Measurements from ENCODE around the gene CASP2. TPM values are rescaled to one million over a fixed set of nuclear protein-coding genes. Genes with fewer than 3 reads are reported as not detected.
"Not testable (repeated sequence)": the region's sequence is repeated elsewhere in the genome, so short reads cannot be mapped to it uniquely, and the experiment has no call there.

The CASP2 gene
- total and polyA plus RNA-seq, 7 donors = 1.4 to 7.6 (median 4.3) TPM

DNA sequence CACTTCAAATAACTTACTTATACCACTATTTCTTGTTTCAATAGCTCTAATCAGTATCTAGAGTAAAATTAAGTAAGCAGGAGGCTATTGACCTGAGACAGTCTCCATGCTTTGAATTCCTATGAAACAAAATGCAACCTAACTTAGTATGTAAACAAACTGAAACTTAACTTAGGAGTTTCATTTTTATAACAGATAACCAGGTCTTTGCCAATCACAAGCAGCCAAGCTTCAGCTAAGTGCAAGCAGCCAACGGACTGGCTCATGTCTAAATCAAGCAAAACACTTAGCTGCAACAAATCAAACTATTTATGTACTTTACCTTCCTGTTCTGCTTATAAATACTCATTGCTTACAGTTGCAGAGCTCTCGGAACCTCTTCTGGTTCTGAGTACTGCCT, 29.3 kb upstream of the CASP2 start:
- peak in 2 of 4 donors; percentile 25 to 30 for ATAC-seq
- DNase-seq = no peak

DNA sequence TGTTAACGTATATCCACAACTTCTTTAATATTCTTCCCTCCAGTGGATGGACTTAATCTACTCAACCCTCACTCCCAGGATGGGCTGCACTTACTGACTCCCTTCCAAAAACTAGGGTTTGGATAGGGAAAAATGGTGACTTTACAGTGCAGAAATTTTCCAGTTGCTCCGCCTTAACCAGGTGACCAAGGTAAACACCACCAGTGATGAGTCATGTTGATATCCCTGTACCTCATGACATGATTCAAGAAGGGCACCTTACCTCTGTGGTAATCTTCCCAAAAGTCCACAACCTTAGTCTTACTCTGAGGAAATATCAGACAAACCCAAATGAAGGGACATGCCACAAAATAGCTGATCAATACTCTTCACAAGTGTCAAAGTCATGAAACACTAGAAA, 28.4 kb upstream of the CASP2 start:
- TF ChIP-seq, protein P1, sequence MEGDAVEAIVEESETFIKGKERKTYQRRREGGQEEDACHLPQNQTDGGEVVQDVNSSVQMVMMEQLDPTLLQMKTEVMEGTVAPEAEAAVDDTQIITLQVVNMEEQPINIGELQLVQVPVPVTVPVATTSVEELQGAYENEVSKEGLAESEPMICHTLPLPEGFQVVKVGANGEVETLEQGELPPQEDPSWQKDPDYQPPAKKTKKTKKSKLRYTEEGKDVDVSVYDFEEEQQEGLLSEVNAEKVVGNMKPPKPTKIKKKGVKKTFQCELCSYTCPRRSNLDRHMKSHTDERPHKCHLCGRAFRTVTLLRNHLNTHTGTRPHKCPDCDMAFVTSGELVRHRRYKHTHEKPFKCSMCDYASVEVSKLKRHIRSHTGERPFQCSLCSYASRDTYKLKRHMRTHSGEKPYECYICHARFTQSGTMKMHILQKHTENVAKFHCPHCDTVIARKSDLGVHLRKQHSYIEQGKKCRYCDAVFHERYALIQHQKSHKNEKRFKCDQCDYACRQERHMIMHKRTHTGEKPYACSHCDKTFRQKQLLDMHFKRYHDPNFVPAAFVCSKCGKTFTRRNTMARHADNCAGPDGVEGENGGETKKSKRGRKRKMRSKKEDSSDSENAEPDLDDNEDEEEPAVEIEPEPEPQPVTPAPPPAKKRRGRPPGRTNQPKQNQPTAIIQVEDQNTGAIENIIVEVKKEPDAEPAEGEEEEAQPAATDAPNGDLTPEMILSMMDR (IDR thresholded peaks at IDR 0.05) = no peak
- Histone ChIP-seq H3K4me1 (peaks cover 6% of the 10 kb centered on the region), H3K9me3 (no peaks in the 10 kb centered on the region), H3K27me3 (ENCODE audit: insufficient read depth in 3 of 3, low read length in 2 of 3) (no peaks in the 10 kb centered on the region), H3K36me3 (ENCODE audit: insufficient read depth in 1 of 2, low read depth in 1 of 2) (no peaks in the 10 kb centered on the region), H3K27ac (no peak overlapping the region), H3K4me3 (no peak overlapping the region)
- no peak for ATAC-seq
- WGBS, 3 donors = 89 to 93% (median 90%) methylated on average over 2 of the region's 2 CpGs
- DNase-seq = no peak
- intact Hi-C loops (cut with DNase I) = no loop called here

More for the DNA sequence above, 29.3 kb upstream of the CASP2 start:
- Histone ChIP-seq H3K4me1 (peaks cover 6% of the 10 kb centered on the region), H3K36me3 (ENCODE audit: insufficient read depth in 1 of 2, low read depth in 1 of 2) (no peaks in the 10 kb centered on the region), H3K27ac (no peak overlapping the region), H3K27me3 (ENCODE audit: insufficient read depth in 3 of 3, low read length in 2 of 3) (no peaks in the 10 kb centered on the region), H3K9me3 (no peaks in the 10 kb centered on the region), H3K4me3 (no peak overlapping the region)
- intact Hi-C loops (cut with DNase I) = no loop called here
- TF ChIP-seq, protein P1 (IDR thresholded peaks at IDR 0.05) = no peak
- WGBS, 3 donors = 18 to 28% (median 26%) methylated on average over 2 of the region's 2 CpGs

DNA sequence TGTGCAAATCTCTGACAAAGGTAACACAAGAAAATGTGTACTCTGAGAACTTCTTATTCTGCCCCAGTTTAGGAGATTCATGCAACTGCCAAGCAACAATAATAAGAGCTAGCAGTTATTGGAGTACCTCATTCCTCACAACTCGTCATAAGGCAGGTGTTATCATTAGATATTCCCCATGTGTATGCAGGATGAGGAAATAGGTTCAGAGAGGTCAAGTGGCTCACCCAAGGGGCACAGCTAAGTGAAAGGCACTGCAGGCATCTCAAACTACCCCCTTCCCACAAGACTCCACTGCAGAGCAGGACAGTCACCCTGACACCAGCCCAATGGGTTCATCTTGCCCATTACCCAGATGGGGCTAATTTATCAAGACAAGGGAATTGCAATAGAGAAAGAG, 26.2 kb upstream of the CASP2 start:
- Histone ChIP-seq H3K27me3 (ENCODE audit: insufficient read depth in 3 of 3, low read length in 2 of 3) (no peaks in the 10 kb centered on the region), H3K4me1 (peaks cover 6% of the 10 kb centered on the region), H3K27ac (no peak overlapping the region), H3K36me3 (ENCODE audit: insufficient read depth in 1 of 2, low read depth in 1 of 2) (peaks cover 0 to 18% of the 10 kb centered on the region in 2 donors), H3K4me3 (no peak overlapping the region), H3K9me3 (no peaks in the 10 kb centered on the region)
- intact Hi-C loops (cut with DNase I) = no loop called here
- TF ChIP-seq, protein P1 (IDR thresholded peaks at IDR 0.05) = no peak
- 91 to 97% (median 93%) methylated on average over 1 of the region's 1 CpG for WGBS, 3 donors
- no peak for DNase-seq
- ATAC-seq = no peak

DNA sequence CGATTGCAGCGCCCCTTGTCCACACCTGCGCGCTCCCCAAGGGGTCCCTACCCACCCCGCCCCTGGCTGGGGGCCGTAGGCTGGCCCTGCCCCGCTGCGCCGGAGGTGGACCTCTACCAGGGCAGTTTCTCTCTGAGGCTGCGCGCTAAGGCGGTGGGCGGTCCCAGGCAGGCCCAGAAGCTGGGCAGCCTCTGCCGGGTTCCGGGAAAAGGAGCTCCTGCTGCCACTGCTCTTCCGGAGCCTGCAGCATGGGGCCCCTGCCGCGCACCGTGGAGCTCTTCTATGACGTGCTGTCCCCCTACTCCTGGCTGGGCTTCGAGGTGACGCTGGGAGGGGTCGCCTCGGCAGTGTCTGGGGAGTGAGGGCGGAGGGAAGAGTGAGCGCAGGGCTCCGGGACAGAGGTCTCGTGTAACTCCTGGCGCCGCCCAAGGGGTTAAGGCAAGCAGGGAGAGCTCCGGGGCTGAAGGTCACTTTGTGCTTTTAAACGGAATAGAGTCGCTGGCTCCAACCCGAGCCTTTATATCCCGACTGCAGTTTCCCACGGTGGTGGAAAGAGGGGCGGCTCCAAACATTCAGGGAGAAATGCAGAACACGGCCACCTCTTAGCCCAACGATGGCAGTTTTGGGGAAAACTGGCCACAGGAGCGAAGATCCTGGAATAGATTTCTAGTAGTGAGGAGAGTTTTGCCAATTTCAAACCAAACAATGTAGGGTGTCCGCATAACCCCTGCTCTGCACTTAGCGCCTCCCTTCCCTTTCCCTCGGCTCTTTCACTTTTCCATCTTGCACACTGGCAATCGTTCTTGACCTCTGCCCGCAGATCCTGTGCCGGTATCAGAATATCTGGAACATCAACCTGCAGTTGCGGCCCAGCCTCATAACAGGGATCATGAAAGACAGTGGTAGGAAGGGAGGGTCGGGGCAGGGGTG, 24.6 kb upstream of the CASP2 start, which contains the start of gene GSTK1:
Gene GSTK1 (plus strand): TSS at position 176 of the 930 bp plus-strand sequence. CDS start 73 bp downstream, at position 249.
- WGBS, 3 donors = 0 to 1% (median 0%) methylated on average over 48 of the region's 48 CpGs
- intact Hi-C loops (cut with DNase I) = no loop called here
- DNase-seq (peak; percentile 85 to 90), ATAC-seq (peak; percentile 94 to 98 (median 96))
- Histone ChIP-seq H3K27me3 (ENCODE audit: insufficient read depth in 3 of 3, low read length in 2 of 3) (no peaks in the 10 kb centered on the region), H3K27ac (peak within 1 kb of the TSS; percentile 88), H3K9me3 (no peaks in the 10 kb centered on the region), H3K4me3 (peak within 1 kb of the TSS; percentile 98), H3K4me1 (peaks cover 6% of the 10 kb centered on the region), H3K36me3 (ENCODE audit: insufficient read depth in 1 of 2, low read depth in 1 of 2) (peaks cover 9 to 34% of the 10 kb centered on the region in 2 donors)
- TF ChIP-seq, protein P1 (IDR thresholded peaks at IDR 0.05) = no peak

DNA sequence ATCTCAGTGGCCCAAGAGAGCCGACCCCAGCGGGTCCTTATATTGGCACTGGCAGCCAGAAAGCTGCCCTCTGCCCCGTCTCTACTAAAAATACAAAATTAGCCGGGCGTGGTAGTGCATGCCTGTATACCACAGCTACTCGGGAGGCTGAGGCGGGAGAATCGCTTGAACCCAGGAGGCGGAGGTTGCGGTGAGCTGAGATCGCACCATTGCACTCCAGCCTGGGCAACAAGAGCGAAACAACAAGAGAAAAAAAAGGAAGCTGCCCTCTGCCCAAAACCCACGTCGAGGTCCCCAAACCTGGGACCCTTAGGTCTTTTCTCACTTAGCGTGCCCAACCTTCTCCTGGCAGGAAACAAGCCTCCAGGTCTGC, 24.0 kb upstream of the CASP2 start:
- intact Hi-C loops (cut with DNase I); H3K9me3 ChIP-seq; H3K4me1 ChIP-seq; DNase-seq; H3K27me3 ChIP-seq (ENCODE audit: insufficient read depth in 3 of 3, low read length in 2 of 3): not testable (repeated sequence)
- peak in 1 of 4 donors; percentile 7 for ATAC-seq
- Histone ChIP-seq H3K4me3 (peak overlapping the region; percentile 98), H3K27ac (peak overlapping the region; percentile 88), H3K36me3 (ENCODE audit: insufficient read depth in 1 of 2, low read depth in 1 of 2) (peaks cover 11 to 41% of the 10 kb centered on the region in 2 donors)
- WGBS, 3 donors = 51 to 58% (median 51%) methylated on average over 15 of the region's 15 CpGs

All from psoas muscle (tissue), 8 donors.